ENCODE measurements around the gene CDH10. TPM values are rescaled to one million over a fixed set of nuclear protein-coding genes. Genes with fewer than 3 reads are reported as not detected.

The CDH10 gene
- total RNA-seq, 1 experiment from 2014 or later, result 0.31 TPM

DNA sequence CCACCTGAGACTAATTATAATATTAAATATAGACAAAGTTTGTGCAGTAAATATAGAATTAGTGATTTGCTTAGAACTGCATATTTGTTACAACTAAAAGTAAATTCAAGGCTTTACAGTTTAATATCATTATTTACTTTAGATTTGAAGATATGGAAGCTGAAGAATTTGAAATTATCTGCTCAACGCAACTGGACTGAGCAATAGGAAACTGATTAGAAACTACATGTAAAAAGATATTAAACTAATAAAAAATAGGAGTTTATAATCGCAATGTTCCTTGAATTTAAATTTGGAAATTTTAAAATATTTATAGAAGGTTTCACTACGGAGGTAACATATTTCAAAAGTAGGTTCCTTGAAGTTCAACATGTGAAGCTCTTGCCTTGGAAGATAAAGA is 55.2 kb downstream of the CDH10 start:
- no peak overlapping the region for H3K4me2 ChIP-seq (ENCODE audit: insufficient read depth, insufficient read length, low read length)
- no peaks in the 10 kb centered on the region for H3K9me3 ChIP-seq (ENCODE audit: control insufficient read depth, low read depth, low read length)
- no peaks in the 10 kb centered on the region for H3K27me3 ChIP-seq (ENCODE audit: insufficient read depth, low read length)
- H3K14ac ChIP-seq (ENCODE audit: insufficient read depth, low read length), result no peak overlapping the region
- H4K20me1 ChIP-seq (ENCODE audit: control insufficient read depth, insufficient read depth, insufficient read length), result no peaks in the 10 kb centered on the region
- no peaks in the 10 kb centered on the region for H3K79me2 ChIP-seq (ENCODE audit: insufficient read depth, low read length)
- H3K4me3 Mint-ChIP-seq, result no peak overlapping the region
- H3K4me1 ChIP-seq (ENCODE audit: insufficient read depth, low read length), result no peaks in the 10 kb centered on the region
- H3K36me3 Mint-ChIP-seq (ENCODE audit: insufficient read depth in 1 of 3, low read depth in 3 of 3), result no peaks in the 10 kb centered on the region
- H2BK20ac ChIP-seq (ENCODE audit: low read depth, low read length, poor library complexity, severe bottlenecking), result no peak overlapping the region
- no peak overlapping the region for H2BK12ac ChIP-seq (ENCODE audit: insufficient read length, low read depth, low read length)
- TF ChIP-seq, protein P1, sequence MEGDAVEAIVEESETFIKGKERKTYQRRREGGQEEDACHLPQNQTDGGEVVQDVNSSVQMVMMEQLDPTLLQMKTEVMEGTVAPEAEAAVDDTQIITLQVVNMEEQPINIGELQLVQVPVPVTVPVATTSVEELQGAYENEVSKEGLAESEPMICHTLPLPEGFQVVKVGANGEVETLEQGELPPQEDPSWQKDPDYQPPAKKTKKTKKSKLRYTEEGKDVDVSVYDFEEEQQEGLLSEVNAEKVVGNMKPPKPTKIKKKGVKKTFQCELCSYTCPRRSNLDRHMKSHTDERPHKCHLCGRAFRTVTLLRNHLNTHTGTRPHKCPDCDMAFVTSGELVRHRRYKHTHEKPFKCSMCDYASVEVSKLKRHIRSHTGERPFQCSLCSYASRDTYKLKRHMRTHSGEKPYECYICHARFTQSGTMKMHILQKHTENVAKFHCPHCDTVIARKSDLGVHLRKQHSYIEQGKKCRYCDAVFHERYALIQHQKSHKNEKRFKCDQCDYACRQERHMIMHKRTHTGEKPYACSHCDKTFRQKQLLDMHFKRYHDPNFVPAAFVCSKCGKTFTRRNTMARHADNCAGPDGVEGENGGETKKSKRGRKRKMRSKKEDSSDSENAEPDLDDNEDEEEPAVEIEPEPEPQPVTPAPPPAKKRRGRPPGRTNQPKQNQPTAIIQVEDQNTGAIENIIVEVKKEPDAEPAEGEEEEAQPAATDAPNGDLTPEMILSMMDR (conservative IDR thresholded peaks at IDR 0.05), result no peak
- DNase-seq, result no peak
- H3K4me1 Mint-ChIP-seq, result no peaks in the 10 kb centered on the region
- H3K27ac ChIP-seq (ENCODE audit: insufficient read length, low read depth, low read length), result no peak overlapping the region
- no peak overlapping the region for H2BK120ac ChIP-seq (ENCODE audit: low read depth, low read length, poor library complexity, severe bottlenecking)
- no peaks in the 10 kb centered on the region for H3K79me1 ChIP-seq (ENCODE audit: insufficient read depth, low read depth, low read length, poor library complexity, severe bottlenecking)
- H2BK15ac ChIP-seq (ENCODE audit: low read depth, low read length), result no peak overlapping the region
- H3K23me2 ChIP-seq (ENCODE audit: insufficient read length, low read depth, low read length, poor library complexity, severe bottlenecking), result no peaks in the 10 kb centered on the region
- H3K9me3 Mint-ChIP-seq, result no peaks in the 10 kb centered on the region
- no peak overlapping the region for H2AK5ac ChIP-seq (ENCODE audit: insufficient read length, low read length)
- 100% methylated on average over 1 of the region's 3 CpGs for WGBS (ENCODE audit: extremely low coverage, insufficient read length, low lambda C conversion rate)
- no peak overlapping the region for H2AFZ ChIP-seq (ENCODE audit: low read length)
- no peak overlapping the region for H3K9ac ChIP-seq (ENCODE audit: extremely low read depth, insufficient read length, low read length)
- no peak overlapping the region for H2BK5ac ChIP-seq (ENCODE audit: insufficient read length, low read length)
- H3K27me3 Mint-ChIP-seq (ENCODE audit: low read depth), result no peaks in the 10 kb centered on the region; the same call in 1 of the 2 replicates
- no peak overlapping the region for H4K8ac ChIP-seq (replicated peaks; ENCODE audit: insufficient read length, low read depth, low read length)
- no peak overlapping the region for H3T11ph ChIP-seq (ENCODE audit: low read length)
- H3K27ac Mint-ChIP-seq, result no peak overlapping the region
- H4K5ac ChIP-seq (ENCODE audit: insufficient read length, low read depth, low read length), result no peak overlapping the region
- H3K4ac ChIP-seq (ENCODE audit: low read depth, low read length), result no peak overlapping the region
- H3K23ac ChIP-seq (ENCODE audit: insufficient read length, low read depth, low read length), result no peak overlapping the region
- no peak overlapping the region for H3K18ac ChIP-seq (ENCODE audit: insufficient read length, low read depth, low read length)
- H3K56ac ChIP-seq (ENCODE audit: insufficient read length, low read depth, low read length), result no peak overlapping the region
- no peak overlapping the region for H4K91ac ChIP-seq (ENCODE audit: insufficient read length, low read depth, low read length)

Measured in H9 (cell line).